Activated CD4-positive, alpha-beta T cell treated with anti-CD3 and anti-CD28 coated beads, Interleukin-2, amount 50 U/mL, for 16 hours (primary cell): ENCODE measurements around the gene RXFP2.

Experiments
- DNase-seq: peaks from one replicate; pipeline ENCODE4 v3.0.0-alpha.2; 2020

The RXFP2 gene

DNA sequence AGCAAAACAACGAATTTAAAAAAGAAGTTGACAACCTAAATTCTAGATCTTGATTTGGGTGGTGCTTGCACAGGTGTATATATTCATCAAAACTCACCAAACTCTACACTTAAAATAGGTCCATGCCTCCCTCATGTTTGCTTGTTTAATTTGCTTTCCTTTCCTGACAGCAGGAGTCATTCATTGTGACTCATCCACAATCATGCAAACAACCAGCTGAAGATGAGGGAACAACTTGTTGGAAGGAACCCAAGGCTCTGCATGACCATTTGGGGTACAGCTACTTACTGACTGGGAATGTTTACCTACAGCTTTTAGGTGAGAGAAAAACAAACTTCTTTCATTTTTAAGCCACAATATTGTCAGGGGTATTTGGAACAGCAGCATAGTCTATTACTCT, 96.6 kb downstream of the RXFP2 start:
- DNase-seq: no peak

DNA sequence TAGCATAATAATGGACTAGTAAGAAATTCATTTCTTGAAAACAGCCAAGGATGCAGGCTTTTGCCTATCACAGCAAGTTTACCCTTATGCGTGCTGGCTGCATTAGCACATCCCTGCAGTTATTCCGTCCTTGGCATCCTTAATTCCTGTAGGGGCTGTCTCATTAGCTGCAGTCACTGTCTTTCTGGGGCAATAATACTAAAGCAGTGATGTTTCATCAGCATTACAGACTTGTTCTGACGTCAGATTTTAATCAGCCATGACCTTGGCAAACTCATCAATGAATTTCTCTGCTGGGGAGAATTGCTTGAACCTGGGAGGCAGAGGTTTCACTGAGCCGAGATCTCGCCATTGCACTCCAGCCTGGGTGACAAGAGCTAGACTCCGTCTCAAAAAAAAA, 103.7 kb downstream of the RXFP2 start:
- DNase-seq: no peak

DNA sequence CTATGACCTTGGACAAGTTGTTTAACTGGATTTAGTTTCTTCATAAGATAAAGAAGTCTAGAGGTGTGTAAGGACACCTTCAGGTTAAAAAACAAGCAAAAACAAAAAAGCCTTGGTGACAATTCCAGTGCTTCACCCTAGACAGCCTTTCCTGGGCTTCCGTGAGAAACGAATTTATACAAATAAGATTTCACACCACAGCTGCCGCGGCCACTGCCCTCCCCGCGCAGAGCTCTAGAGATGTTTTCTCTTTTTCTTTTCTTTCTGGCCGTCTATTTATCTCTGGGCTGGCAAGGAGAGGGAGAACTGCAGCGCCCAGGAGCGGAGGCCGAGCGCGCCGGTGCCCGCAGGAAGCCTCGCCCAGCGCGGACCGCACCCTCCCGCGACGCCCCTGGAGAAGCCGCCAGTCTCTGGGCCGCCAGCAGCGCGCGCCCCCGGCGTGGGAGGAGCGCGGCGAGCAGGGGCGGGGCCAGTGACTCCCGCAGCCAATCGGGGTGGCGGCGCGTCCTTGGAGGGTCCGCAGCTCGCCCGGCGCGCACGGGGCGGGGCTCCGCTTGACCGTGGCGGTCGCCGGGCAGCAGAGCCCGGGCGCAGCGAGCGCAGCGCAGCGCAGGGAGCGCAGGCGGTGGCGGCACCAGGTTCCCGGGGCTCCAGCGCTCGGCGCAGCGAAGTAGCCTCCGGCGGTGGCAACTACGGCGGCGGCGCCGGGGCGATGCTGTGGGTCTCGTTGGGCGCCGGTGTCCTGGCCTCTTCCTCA, 107.0 kb downstream of the RXFP2 start:
- peak; percentile 78 for DNase-seq

DNA sequence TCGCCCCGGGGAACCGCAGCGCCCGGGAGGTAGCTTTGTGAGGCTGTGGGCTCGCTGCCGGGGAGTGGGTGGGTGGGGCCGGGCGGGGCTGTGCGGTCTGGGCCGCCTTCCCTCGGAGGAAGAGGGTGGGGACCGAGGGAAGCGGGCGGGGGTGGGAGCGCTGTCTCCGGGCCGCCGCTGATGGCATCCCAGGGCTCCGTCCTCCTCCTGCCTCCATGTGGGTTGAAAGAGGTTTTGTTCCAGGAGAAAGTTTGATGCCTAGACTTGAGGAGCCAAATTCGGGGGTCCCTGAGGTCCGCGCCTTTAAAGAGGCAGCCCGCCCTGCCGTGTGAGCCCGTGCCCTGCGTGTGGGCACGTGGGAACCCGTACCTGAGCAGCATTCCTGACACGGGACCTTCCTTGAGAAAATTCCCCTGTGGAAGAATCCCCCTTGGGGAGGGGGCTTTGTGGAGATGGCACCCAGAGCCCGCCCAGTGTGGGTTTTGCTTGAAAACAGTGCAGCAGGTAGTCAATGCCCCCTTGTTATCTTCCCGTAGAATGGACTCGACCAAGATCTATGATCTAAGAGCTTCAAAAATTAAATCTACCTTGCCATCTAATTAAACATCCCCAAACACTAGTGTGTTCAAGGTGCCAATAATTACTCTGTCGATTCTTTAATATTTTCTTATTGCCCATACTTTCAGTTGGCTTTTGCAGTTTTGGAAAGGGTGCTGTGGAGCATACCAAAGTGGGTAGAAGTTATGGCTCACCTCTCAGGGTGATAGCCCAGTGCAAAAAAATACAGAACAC, 107.8 kb downstream of the RXFP2 start:
- no peak for DNase-seq

DNA sequence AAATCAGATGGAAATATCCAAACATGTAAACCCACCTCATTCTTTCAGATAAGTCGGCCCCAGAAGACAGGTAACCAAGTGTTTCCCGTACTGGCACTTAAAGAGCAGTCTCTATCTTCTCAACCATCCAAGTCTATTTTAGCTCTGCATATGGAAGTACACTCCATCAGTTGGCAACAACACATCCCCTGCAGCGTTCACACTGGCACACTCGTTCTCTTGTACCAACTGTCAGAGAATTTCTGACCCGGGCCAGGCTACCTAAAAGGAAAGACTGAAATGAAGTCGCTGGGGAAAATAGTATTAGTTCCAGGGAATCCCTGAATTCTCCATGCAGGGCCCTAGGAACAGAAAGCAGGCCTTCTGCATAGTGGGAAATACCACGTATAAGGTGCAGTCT, 109.3 kb downstream of the RXFP2 start:
- DNase-seq: no peak

DNA sequence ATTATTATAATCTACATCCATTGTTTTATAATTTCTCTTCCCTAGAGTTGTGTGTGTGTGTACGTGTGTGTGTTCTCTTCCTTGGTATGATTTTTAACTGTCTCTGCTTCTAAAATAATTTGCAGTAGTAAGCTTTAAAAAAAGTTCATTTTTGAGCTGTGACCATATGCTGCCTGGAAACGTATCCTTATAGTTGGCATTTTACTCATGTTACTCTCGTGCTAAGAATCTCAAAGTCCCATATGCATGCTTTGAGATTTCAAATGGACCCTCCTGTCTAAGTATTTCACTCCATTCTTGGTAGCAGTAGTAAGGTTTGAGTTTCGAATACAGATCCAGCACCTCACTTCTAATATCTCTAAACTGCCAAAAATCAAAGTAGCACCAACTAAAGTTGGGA, 109.9 kb downstream of the RXFP2 start:
- DNase-seq: no peak

DNA sequence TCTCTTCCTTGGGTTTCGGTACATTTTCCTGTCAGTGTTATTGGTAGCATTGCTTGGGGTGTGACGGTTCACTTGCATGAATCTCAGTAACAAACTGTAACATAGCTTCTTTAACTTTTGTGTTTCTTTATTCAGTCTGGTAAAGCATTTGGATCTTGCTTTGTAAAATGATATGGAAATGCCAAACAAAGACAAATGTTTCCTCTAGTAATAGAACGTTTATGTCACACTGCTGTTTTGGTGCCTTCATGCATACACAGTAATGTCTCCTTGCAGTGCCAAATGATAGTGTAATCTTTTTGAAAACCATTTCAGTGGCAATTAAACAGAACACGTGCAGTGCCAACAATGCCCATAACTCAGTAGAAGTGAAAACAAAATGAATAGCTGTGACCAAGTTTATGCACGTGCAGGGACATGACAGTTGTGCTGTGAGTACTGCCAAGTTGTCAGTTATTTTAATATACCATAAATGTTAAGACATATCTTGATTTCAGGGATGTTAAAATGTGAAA, 110.8 kb downstream of the RXFP2 start:
- DNase-seq: no peak

DNA sequence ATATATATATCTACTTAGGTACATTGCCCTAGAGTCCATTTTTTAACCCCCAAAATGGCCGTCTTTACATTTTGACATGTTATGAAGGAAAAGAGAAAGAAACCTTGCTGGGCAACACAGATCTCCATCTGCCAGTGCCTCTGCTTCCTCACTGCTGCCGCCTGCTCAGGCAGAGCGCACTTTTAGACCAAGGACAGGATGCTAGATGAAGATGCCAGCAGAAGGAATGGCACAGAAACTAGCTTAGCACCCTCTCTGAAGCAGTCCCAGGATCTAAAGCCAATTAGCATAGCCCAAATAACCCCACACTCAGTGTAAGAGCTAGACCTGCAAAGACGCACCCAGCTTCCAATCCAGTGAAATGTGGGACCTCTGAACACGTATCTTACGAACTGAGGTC, 111.9 kb downstream of the RXFP2 start:
- DNase-seq: no peak
